ENCODE measurements around the gene ZG16.
"Not testable (repeated sequence)": the region's sequence is repeated elsewhere in the genome, so short reads cannot be mapped to it uniquely, and the experiment has no call there.

The ZG16 gene

GRCh38 chr16:29747947-29748759, 29.9 kb upstream of the ZG16 start:
- no peak for DNase-seq

- DNase-seq, result not testable (repeated sequence)
Observed at GRCh38 chr16:29748760-29749149, 29.3 kb upstream of the ZG16 start.

- DNase-seq, result no peak
Observed at GRCh38 chr16:29753516-29753915, 24.5 kb upstream of the ZG16 start.

GRCh38 chr16:29756654-29757053, 21.4 kb upstream of the ZG16 start:
- no peak for DNase-seq

- not testable (repeated sequence) for DNase-seq
Observed at GRCh38 chr16:29757086-29757485, 21.0 kb upstream of the ZG16 start.

GRCh38 chr16:29757950-29758466, 20.0 kb upstream of the ZG16 start:
- no peak for DNase-seq

GRCh38 chr16:29760567-29761279, 17.3 kb upstream of the ZG16 start:
- no peak for DNase-seq

GRCh38 chr16:29761280-29761651, 16.8 kb upstream of the ZG16 start:
- DNase-seq, result not testable (repeated sequence)

GRCh38 chr16:29761882-29762281, 16.2 kb upstream of the ZG16 start:
- DNase-seq, result no peak

- no peak for DNase-seq
Observed at GRCh38 chr16:29763326-29763725, 14.7 kb upstream of the ZG16 start.

- no peak for DNase-seq
Observed at GRCh38 chr16:29765167-29766032, 12.7 kb upstream of the ZG16 start.

GRCh38 chr16:29766571-29766970, 11.5 kb upstream of the ZG16 start:
- no peak for DNase-seq

- no peak for DNase-seq
Observed at GRCh38 chr16:29767062-29767461, 11.0 kb upstream of the ZG16 start.

GRCh38 chr16:29769507-29769906, 8.5 kb upstream of the ZG16 start:
- DNase-seq, result no peak

- DNase-seq, result no peak
Observed at GRCh38 chr16:29770250-29770929, 7.7 kb upstream of the ZG16 start.

GRCh38 chr16:29772330-29772729, 5.7 kb upstream of the ZG16 start:
- DNase-seq, result not testable (repeated sequence)

GRCh38 chr16:29774730-29775129, 3.3 kb upstream of the ZG16 start:
- no peak for DNase-seq

GRCh38 chr16:29775742-29776408, 2.2 kb upstream of the ZG16 start:
- no peak for DNase-seq

- no peak for DNase-seq
Observed at GRCh38 chr16:29779474-29779873, 1.4 kb downstream of the ZG16 start.

All from nucleus accumbens (tissue), 56 donors.